Activated T-cell treated with anti-CD3 and anti-CD28 coated beads, Interleukin-2, amount 50 U/mL, for 72 hours (primary cell): ENCODE measurements around the gene FAM72B. TPM values are rescaled to one million over a fixed set of nuclear protein-coding genes. Genes with fewer than 3 reads are reported as not detected.
"Not testable (repeated sequence)": the region's sequence is repeated elsewhere in the genome, so short reads cannot be mapped to it uniquely, and the experiment has no call there.

Experiments used
- ATAC-seq, 2 donors: fragments of 150-1000 bp; cut with Tn5 transposase; replicated peaks in 1 of 2; 2 replicates each; pipeline ENCODE4 v1.10.0; 2021; ENCODE audit warnings: moderate library complexity in 2 of 2, mild to moderate bottlenecking in 1 of 2
- DNase-seq, 2 donors: peaks; one replicate each; pipeline ENCODE4 v3.0.0; 2021 to 2022; ENCODE audit warnings: mixed read lengths in 1 of 2
- H3K27ac Mint-ChIP-seq: one replicate; pipeline ENCODE4 v1.8.0; 2022; ENCODE audit warnings: mild to moderate bottlenecking, moderate library complexity, mixed read lengths
- H3K27me3 Mint-ChIP-seq: one replicate; pipeline ENCODE4 v1.8.0; 2022; ENCODE audit warnings: low read depth, mixed read lengths
- H3K36me3 Mint-ChIP-seq, 2 donors: one replicate each; pipeline ENCODE4 v1.8.0; 2022; ENCODE audit warnings: mixed read lengths in 2 of 2, mild to moderate bottlenecking in 1 of 2; ENCODE audit not compliant: insufficient read depth in 2 of 2
- H3K4me1 Mint-ChIP-seq: one replicate; pipeline ENCODE4 v1.8.0; 2022; ENCODE audit warnings: low read depth, mixed read lengths
- H3K4me3 Mint-ChIP-seq, 2 donors: one replicate each; pipeline ENCODE4 v1.8.0; 2022; ENCODE audit warnings: mild to moderate bottlenecking in 2 of 2, mixed read lengths in 2 of 2, moderate library complexity in 2 of 2
- H3K9me3 Mint-ChIP-seq, 2 donors: one replicate each; pipeline ENCODE4 v1.8.0; 2022; ENCODE audit warnings: mixed read lengths in 2 of 2
- total RNA-seq, 2 donors: library from RNA; stranded (reverse); gene quantifications; one replicate each; pipeline ENCODE4 v1.2.3, GENCODE V29; 2022

The FAM72B gene
- total RNA-seq, 2 donors from 2014 or later: 34.6 to 58.1 TPM

- not testable (repeated sequence) for H3K9me3 Mint-ChIP-seq, DNase-seq, H3K4me3 Mint-ChIP-seq, H3K27ac Mint-ChIP-seq, ATAC-seq, H3K4me1 Mint-ChIP-seq, H3K36me3 Mint-ChIP-seq, H3K27me3 Mint-ChIP-seq
These were observed 28.3 kb downstream of the FAM72B start for GRCh38 chr1:121155671-121156358.

- not testable (repeated sequence) for ATAC-seq, DNase-seq, H3K27ac Mint-ChIP-seq, H3K36me3 Mint-ChIP-seq, H3K27me3 Mint-ChIP-seq, H3K4me1 Mint-ChIP-seq, H3K9me3 Mint-ChIP-seq, H3K4me3 Mint-ChIP-seq
These were observed 29.3 kb downstream of the FAM72B start for GRCh38 chr1:121154811-121155210.

- not testable (repeated sequence) for H3K4me3 Mint-ChIP-seq, H3K27ac Mint-ChIP-seq, H3K4me1 Mint-ChIP-seq, ATAC-seq, H3K9me3 Mint-ChIP-seq, H3K36me3 Mint-ChIP-seq, H3K27me3 Mint-ChIP-seq, DNase-seq
These were observed 31.4 kb downstream of the FAM72B start for GRCh38 chr1:121152788-121153187.

- not testable (repeated sequence) for H3K9me3 Mint-ChIP-seq, ATAC-seq, H3K36me3 Mint-ChIP-seq, H3K4me1 Mint-ChIP-seq, DNase-seq, H3K27me3 Mint-ChIP-seq, H3K27ac Mint-ChIP-seq, H3K4me3 Mint-ChIP-seq
These were observed 32.8 kb downstream of the FAM72B start for GRCh38 chr1:121151294-121151693.

- peak; percentile 35 to 46 for ATAC-seq
These were observed 35.5 kb downstream of the FAM72B start for GRCh38 chr1:121148489-121149190.

GRCh38 chr1:121140393-121140792, 43.7 kb downstream of the FAM72B start:
- H3K4me1 Mint-ChIP-seq, H3K9me3 Mint-ChIP-seq, H3K27ac Mint-ChIP-seq, H3K4me3 Mint-ChIP-seq, H3K36me3 Mint-ChIP-seq, H3K27me3 Mint-ChIP-seq, ATAC-seq, DNase-seq: not testable (repeated sequence)

More at GRCh38 chr1:121148489-121149190, 35.5 kb downstream of the FAM72B start:
- not testable (repeated sequence) for H3K27ac Mint-ChIP-seq, H3K4me1 Mint-ChIP-seq, H3K36me3 Mint-ChIP-seq, H3K27me3 Mint-ChIP-seq, H3K4me3 Mint-ChIP-seq, DNase-seq, H3K9me3 Mint-ChIP-seq

- not testable (repeated sequence) for H3K9me3 Mint-ChIP-seq, ATAC-seq, H3K4me1 Mint-ChIP-seq, H3K36me3 Mint-ChIP-seq, DNase-seq, H3K4me3 Mint-ChIP-seq, H3K27ac Mint-ChIP-seq, H3K27me3 Mint-ChIP-seq
These were observed 52.6 kb downstream of the FAM72B start for GRCh38 chr1:121131494-121131893.

- ATAC-seq: peak; percentile 33 to 52
- H3K4me3 Mint-ChIP-seq: peak overlapping the region in 1 of 2 donors; percentile 65
These were observed 65.7 kb downstream of the FAM72B start for GRCh38 chr1:121118480-121118824.

More at GRCh38 chr1:121118480-121118824, 65.7 kb downstream of the FAM72B start:
- not testable (repeated sequence) for H3K36me3 Mint-ChIP-seq, H3K27me3 Mint-ChIP-seq, H3K4me1 Mint-ChIP-seq, H3K9me3 Mint-ChIP-seq, H3K27ac Mint-ChIP-seq, DNase-seq

Other genes starting within 250 kb of the FAM72B start
- gene SRGAP2C, start 635 bp upstream of the FAM72B start, total RNA-seq: 10 to 100 TPM; 19.1 to 23.5 TPM